Measurements from ENCODE around the gene STPG4.

- TF ChIP-seq CTCF (IDR thresholded peaks at IDR 0.05 in 8 of 11, conservative IDR thresholded peaks at IDR 0.05 in 3 of 11) (no peak), POLR2A (IDR thresholded peaks at IDR 0.05) (no peak), POLR2AphosphoS5 (IDR thresholded peaks at IDR 0.05) (no peak)
Measured at GRCh38 chr2:47109680-47110079, 45.4 kb downstream of the STPG4 start.

Measured in spleen (tissue), 7 donors.